ENCODE data around the gene RICTOR. TPM values are rescaled to one million over a fixed set of nuclear protein-coding genes. Genes with fewer than 3 reads are reported as not detected.

Gene RICTOR
- total RNA-seq, 1 experiment from 2014 or later = 22.4 TPM

- Mint-ChIP-seq H3K4me1 (peaks cover 34% of the 10 kb centered on the region), H3K36me3 (no peaks in the 10 kb centered on the region), H3K4me3 (no peak overlapping the region), H3K27ac (no peak overlapping the region), H3K27me3 (ENCODE audit: low read depth) (no peaks in the 10 kb centered on the region), H3K9me3 (no peaks in the 10 kb centered on the region)
- ChIA-PET CTCF (no interaction called here), POLR2A (no interaction called here)
- TF ChIP-seq, protein P1, sequence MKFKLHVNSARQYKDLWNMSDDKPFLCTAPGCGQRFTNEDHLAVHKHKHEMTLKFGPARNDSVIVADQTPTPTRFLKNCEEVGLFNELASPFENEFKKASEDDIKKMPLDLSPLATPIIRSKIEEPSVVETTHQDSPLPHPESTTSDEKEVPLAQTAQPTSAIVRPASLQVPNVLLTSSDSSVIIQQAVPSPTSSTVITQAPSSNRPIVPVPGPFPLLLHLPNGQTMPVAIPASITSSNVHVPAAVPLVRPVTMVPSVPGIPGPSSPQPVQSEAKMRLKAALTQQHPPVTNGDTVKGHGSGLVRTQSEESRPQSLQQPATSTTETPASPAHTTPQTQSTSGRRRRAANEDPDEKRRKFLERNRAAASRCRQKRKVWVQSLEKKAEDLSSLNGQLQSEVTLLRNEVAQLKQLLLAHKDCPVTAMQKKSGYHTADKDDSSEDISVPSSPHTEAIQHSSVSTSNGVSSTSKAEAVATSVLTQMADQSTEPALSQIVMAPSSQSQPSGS (CRISPR knock-in tag; IDR thresholded peaks at IDR 0.05; ENCODE audit: borderline replicate concordance, low read depth) = no peak
- TF ChIP-seq E2F5 (CRISPR knock-in tag; IDR thresholded peaks at IDR 0.05) = no peak
- no peak for TF ChIP-seq ZNF671 (CRISPR knock-in tag; IDR thresholded peaks at IDR 0.05)
- no peak for TF ChIP-seq GTF2I (CRISPR knock-in tag; conservative IDR thresholded peaks at IDR 0.05)
- TF ChIP-seq TP53 (CRISPR knock-in tag; IDR thresholded peaks at IDR 0.05) = no peak
- TF ChIP-seq JUN (CRISPR knock-in tag; IDR thresholded peaks at IDR 0.05) = no peak
- TF ChIP-seq ELF4 (CRISPR knock-in tag; IDR thresholded peaks at IDR 0.05; ENCODE audit: low read depth) = no peak
- TF ChIP-seq ETV6 (CRISPR knock-in tag; IDR thresholded peaks at IDR 0.05) = no peak
- TF ChIP-seq ZMAT4 (CRISPR knock-in tag; IDR thresholded peaks at IDR 0.05) = no peak
- ATAC-seq (no peak), DNase-seq (ENCODE audit: low spot score) (no peak)
Measured at GRCh38 chr5:39058178-39058921, 15.8 kb downstream of the RICTOR start.

DNA sequence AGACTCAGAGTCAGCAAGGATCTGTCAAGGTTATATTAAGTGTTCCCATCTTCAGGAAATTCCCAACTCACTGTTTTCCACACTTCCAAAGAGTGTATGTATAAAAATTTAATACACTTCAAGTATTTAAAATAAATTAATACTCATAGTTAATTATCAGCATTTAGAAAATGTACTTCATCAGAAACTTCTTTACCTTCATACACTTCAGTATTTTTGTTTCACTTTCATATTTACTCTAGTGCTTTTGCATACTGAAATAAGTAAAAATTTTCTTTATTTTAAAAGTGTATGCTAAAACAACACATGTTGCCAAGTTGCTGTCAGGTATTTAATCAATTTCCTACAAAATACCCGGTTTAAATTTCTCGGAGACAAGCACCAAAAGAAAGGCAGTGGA lies 16.5 kb downstream of the RICTOR start:
- Mint-ChIP-seq H3K4me3 (no peak overlapping the region), H3K9me3 (no peaks in the 10 kb centered on the region), H3K4me1 (peaks cover 33% of the 10 kb centered on the region), H3K27me3 (ENCODE audit: low read depth) (no peaks in the 10 kb centered on the region), H3K27ac (no peak overlapping the region), H3K36me3 (no peaks in the 10 kb centered on the region)
- POLR2A ChIA-PET = no interaction called here
- CTCF ChIA-PET = no interaction called here
- ATAC-seq (no peak), DNase-seq (ENCODE audit: low spot score) (no peak)
- no peak for TF ChIP-seq GABPB1 (CRISPR knock-in tag; IDR thresholded peaks at IDR 0.05)
- TF ChIP-seq, protein P2, sequence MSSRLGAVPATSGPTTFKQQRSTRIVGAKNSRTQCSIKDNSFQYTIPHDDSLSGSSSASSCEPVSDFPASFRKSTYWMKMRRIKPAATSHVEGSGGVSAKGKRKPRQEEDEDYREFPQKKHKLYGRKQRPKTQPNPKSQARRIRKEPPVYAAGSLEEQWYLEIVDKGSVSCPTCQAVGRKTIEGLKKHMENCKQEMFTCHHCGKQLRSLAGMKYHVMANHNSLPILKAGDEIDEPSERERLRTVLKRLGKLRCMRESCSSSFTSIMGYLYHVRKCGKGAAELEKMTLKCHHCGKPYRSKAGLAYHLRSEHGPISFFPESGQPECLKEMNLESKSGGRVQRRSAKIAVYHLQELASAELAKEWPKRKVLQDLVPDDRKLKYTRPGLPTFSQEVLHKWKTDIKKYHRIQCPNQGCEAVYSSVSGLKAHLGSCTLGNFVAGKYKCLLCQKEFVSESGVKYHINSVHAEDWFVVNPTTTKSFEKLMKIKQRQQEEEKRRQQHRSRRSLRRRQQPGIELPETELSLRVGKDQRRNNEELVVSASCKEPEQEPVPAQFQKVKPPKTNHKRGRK (CRISPR knock-in tag; IDR thresholded peaks at IDR 0.05; ENCODE audit: borderline replicate concordance) = no peak
- TF ChIP-seq, protein P3, sequence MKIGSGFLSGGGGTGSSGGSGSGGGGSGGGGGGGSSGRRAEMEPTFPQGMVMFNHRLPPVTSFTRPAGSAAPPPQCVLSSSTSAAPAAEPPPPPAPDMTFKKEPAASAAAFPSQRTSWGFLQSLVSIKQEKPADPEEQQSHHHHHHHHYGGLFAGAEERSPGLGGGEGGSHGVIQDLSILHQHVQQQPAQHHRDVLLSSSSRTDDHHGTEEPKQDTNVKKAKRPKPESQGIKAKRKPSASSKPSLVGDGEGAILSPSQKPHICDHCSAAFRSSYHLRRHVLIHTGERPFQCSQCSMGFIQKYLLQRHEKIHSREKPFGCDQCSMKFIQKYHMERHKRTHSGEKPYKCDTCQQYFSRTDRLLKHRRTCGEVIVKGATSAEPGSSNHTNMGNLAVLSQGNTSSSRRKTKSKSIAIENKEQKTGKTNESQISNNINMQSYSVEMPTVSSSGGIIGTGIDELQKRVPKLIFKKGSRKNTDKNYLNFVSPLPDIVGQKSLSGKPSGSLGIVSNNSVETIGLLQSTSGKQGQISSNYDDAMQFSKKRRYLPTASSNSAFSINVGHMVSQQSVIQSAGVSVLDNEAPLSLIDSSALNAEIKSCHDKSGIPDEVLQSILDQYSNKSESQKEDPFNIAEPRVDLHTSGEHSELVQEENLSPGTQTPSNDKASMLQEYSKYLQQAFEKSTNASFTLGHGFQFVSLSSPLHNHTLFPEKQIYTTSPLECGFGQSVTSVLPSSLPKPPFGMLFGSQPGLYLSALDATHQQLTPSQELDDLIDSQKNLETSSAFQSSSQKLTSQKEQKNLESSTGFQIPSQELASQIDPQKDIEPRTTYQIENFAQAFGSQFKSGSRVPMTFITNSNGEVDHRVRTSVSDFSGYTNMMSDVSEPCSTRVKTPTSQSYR (CRISPR knock-in tag; IDR thresholded peaks at IDR 0.05) = no peak
- no peak for TF ChIP-seq GRHL2 (CRISPR knock-in tag; IDR thresholded peaks at IDR 0.05; ENCODE audit: insufficient replicate concordance, severe bottlenecking)
- no peak for TF ChIP-seq E2F1 (CRISPR knock-in tag; IDR thresholded peaks at IDR 0.05)
- TF ChIP-seq ZBTB21 (CRISPR knock-in tag; IDR thresholded peaks at IDR 0.05; ENCODE audit: borderline replicate concordance) = no peak
- TF ChIP-seq, protein P4, sequence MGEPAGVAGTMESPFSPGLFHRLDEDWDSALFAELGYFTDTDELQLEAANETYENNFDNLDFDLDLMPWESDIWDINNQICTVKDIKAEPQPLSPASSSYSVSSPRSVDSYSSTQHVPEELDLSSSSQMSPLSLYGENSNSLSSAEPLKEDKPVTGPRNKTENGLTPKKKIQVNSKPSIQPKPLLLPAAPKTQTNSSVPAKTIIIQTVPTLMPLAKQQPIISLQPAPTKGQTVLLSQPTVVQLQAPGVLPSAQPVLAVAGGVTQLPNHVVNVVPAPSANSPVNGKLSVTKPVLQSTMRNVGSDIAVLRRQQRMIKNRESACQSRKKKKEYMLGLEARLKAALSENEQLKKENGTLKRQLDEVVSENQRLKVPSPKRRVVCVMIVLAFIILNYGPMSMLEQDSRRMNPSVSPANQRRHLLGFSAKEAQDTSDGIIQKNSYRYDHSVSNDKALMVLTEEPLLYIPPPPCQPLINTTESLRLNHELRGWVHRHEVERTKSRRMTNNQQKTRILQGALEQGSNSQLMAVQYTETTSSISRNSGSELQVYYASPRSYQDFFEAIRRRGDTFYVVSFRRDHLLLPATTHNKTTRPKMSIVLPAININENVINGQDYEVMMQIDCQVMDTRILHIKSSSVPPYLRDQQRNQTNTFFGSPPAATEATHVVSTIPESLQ (CRISPR knock-in tag; IDR thresholded peaks at IDR 0.05) = no peak
- no peak for TF ChIP-seq ZNF121 (CRISPR knock-in tag; IDR thresholded peaks at IDR 0.05)
- no peak for TF ChIP-seq ZNF532 (CRISPR knock-in tag; IDR thresholded peaks at IDR 0.05; ENCODE audit: borderline replicate concordance)
